ENCODE results near the gene RBBP5.
"Not testable (repeated sequence)": the region's sequence is repeated elsewhere in the genome, so short reads cannot be mapped to it uniquely, and the experiment has no call there.

Gene RBBP5

DNA sequence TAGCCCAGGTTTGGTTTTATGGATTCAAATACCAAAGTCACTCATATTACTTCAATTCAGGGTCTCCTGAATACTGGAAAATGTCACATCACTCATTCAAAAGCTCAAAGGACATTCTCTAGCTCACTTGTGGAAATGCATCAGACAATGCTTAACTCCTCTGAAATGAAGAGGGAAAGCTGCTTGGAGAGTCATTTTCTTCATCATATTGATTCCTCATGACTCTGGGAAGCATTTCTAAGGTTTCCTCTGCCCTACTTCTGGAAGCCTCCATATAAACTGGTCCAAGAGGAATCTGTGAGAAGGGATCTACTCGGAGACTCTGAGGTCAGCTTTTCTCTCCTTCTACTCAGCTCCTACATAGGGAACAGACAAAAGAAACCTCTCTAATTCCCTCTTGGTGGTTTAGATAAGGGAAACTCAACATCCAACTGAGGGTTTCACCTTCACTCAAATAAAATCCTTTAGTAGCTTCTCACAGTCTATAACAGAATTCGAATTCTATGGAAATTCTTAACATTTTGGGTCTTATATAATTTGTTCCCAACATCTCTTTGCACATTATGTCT lies 36.4 kb upstream of the RBBP5 start:
- H3K4me3 ChIP-seq (ENCODE audit: insufficient read depth in 1 of 2, low read depth in 1 of 2, low read length in 2 of 2): no peak overlapping the region
- H3K9ac ChIP-seq (ENCODE audit: low read length): no peak overlapping the region
- 100% methylated on average over 1 of the region's 2 CpGs for WGBS
- no peak overlapping the region for H4K8ac ChIP-seq (ENCODE audit: low read length)
- H3K14ac ChIP-seq (ENCODE audit: low read length in 2 of 2): no peak overlapping the region
- no peak for DNase-seq
- H2BK5ac ChIP-seq (ENCODE audit: low read depth, low read length, poor library complexity, severe bottlenecking): no peak overlapping the region
- no peak overlapping the region for H4K91ac ChIP-seq (ENCODE audit: low read length)
- no peak overlapping the region for H3K4ac ChIP-seq (ENCODE audit: low read depth in 1 of 2, low read length in 2 of 2)
- peaks cover 13% of the 10 kb centered on the region for H3K9me3 ChIP-seq (ENCODE audit: control insufficient read depth, low read length)
- H2BK15ac ChIP-seq (ENCODE audit: low read depth, poor library complexity, severe bottlenecking): no peak overlapping the region
- H2AFZ ChIP-seq (ENCODE audit: low read depth, low read length): no peak overlapping the region
- no peak overlapping the region for H2BK120ac ChIP-seq (ENCODE audit: low read depth, low read length)
- no peak overlapping the region for H2AK5ac ChIP-seq (ENCODE audit: low read length, severe bottlenecking)
- no peak overlapping the region for H3K27ac ChIP-seq (ENCODE audit: low read length, poor library complexity, severe bottlenecking)
- H2BK12ac ChIP-seq (ENCODE audit: low read length in 2 of 2): no peak overlapping the region
- H3K36me3 ChIP-seq (ENCODE audit: control insufficient read depth in 1 of 2, insufficient read depth in 2 of 2, low read depth in 1 of 2, low read length in 2 of 2): peaks cover 50 to 89% of the 10 kb centered on the region in 2 experiments
- no peaks in the 10 kb centered on the region for H3K4me1 ChIP-seq (ENCODE audit: control insufficient read depth, insufficient read depth, low read depth, low read length)
- no peaks in the 10 kb centered on the region for H3K27me3 ChIP-seq (ENCODE audit: control insufficient read depth in 1 of 2, insufficient read depth in 1 of 2, low read length in 2 of 2)
- H3K4me2 ChIP-seq (ENCODE audit: low read length, poor library complexity, severe bottlenecking): no peak overlapping the region
- H3K23ac ChIP-seq (ENCODE audit: low read length in 2 of 2): no peak overlapping the region
- no peak overlapping the region for H3K18ac ChIP-seq (ENCODE audit: low read depth in 1 of 2, low read length in 2 of 2)
- peaks cover 5% of the 10 kb centered on the region for H3K79me1 ChIP-seq (replicated peaks; ENCODE audit: low read length, poor library complexity, severe bottlenecking)

DNA sequence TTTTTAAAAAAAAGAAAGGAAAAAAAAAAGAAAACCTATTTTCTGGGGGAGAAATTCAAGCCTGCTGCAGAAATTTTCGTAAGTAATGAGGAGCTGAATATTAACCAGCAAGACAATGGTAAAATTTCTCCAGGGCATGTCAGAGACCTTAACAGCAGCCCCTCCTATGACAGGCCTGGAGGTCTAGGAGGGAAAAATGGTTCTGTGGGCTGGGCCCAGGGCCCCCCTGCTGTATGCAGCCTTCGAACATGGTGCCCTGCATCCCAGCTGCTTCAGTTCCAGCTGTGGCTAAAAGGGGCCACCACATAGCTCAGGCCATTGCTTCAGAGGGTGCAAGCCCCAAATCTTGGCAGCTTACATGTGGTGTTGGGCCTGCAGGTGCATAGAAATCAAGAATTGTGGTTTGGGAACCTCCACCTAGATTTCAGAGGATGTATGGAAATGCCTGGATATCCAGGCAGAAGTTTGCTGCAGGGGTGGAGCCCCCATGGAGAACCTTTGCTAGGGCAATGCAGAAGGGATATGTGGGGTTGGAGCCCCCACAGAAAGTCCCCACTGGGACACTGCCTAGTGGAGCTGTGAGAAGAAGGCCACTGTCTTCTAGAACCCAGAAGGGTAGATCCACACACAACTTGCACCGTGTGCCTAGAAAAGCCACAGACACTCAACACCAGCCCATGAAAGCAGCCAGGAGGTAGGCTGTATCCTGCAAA lies 34.0 kb upstream of the RBBP5 start:
- not testable (repeated sequence) for H3K79me1 ChIP-seq (replicated peaks; ENCODE audit: low read length, poor library complexity, severe bottlenecking); H3K18ac ChIP-seq (ENCODE audit: low read depth in 1 of 2, low read length in 2 of 2); H3K4me1 ChIP-seq (ENCODE audit: control insufficient read depth, insufficient read depth, low read depth, low read length); H3K27ac ChIP-seq (ENCODE audit: low read length, poor library complexity, severe bottlenecking); H3K27me3 ChIP-seq (ENCODE audit: control insufficient read depth in 1 of 2, insufficient read depth in 1 of 2, low read length in 2 of 2); H2BK15ac ChIP-seq (ENCODE audit: low read depth, poor library complexity, severe bottlenecking); H3K4me2 ChIP-seq (ENCODE audit: low read length, poor library complexity, severe bottlenecking); H4K8ac ChIP-seq (ENCODE audit: low read length); H3K4ac ChIP-seq (ENCODE audit: low read depth in 1 of 2, low read length in 2 of 2); H2BK120ac ChIP-seq (ENCODE audit: low read depth, low read length); H2AK5ac ChIP-seq (ENCODE audit: low read length, severe bottlenecking); H2AFZ ChIP-seq (ENCODE audit: low read depth, low read length); H3K14ac ChIP-seq (ENCODE audit: low read length in 2 of 2); H3K9ac ChIP-seq (ENCODE audit: low read length); H2BK12ac ChIP-seq (ENCODE audit: low read length in 2 of 2); H3K23ac ChIP-seq (ENCODE audit: low read length in 2 of 2); H3K4me3 ChIP-seq (ENCODE audit: insufficient read depth in 1 of 2, low read depth in 1 of 2, low read length in 2 of 2); H2BK5ac ChIP-seq (ENCODE audit: low read depth, low read length, poor library complexity, severe bottlenecking); H4K91ac ChIP-seq (ENCODE audit: low read length); DNase-seq
- H3K36me3 ChIP-seq (ENCODE audit: control insufficient read depth in 1 of 2, insufficient read depth in 2 of 2, low read depth in 1 of 2, low read length in 2 of 2): peaks cover 44 to 88% of the 10 kb centered on the region in 2 experiments
- WGBS: 94% methylated on average over 3 of the region's 3 CpGs
- H3K9me3 ChIP-seq (ENCODE audit: control insufficient read depth, low read length): peaks cover 13% of the 10 kb centered on the region

DNA sequence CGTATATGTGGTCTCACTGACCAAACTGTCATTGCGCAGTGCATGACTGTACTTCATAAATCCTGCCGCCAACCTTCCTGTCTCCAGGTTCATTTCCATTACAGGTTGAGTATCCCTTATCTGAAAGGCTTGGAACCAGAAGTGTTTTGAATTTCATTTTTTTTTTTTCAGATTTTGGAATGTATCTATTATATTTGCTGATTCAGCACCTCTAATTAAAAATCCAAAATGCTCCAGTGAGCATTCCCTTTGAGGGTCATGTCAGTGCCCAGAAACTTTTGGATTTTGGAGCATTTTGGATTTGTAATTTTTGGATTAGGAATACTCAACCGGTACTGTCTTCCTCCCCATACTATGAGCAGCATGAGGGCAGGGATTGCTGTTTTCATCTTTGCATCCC lies 30.7 kb upstream of the RBBP5 start:
- Histone ChIP-seq H2BK12ac (ENCODE audit: low read length in 2 of 2) (no peak overlapping the region), H3K9ac (ENCODE audit: low read length) (no peak overlapping the region), H4K91ac (ENCODE audit: low read length) (no peak overlapping the region), H3K36me3 (ENCODE audit: control insufficient read depth in 1 of 2, insufficient read depth in 2 of 2, low read depth in 1 of 2, low read length in 2 of 2) (peaks cover 34 to 86% of the 10 kb centered on the region in 2 experiments), H3K14ac (ENCODE audit: low read length in 2 of 2) (no peak overlapping the region), H3K9me3 (ENCODE audit: control insufficient read depth, low read length) (peaks cover 13% of the 10 kb centered on the region), H2AFZ (ENCODE audit: low read depth, low read length) (no peak overlapping the region), H2BK120ac (ENCODE audit: low read depth, low read length) (no peak overlapping the region), H3K27ac (ENCODE audit: low read length, poor library complexity, severe bottlenecking) (no peak overlapping the region), H3K79me1 (replicated peaks; ENCODE audit: low read length, poor library complexity, severe bottlenecking) (no peaks in the 10 kb centered on the region), H4K8ac (ENCODE audit: low read length) (no peak overlapping the region), H2BK15ac (ENCODE audit: low read depth, poor library complexity, severe bottlenecking) (no peak overlapping the region), H3K4me2 (ENCODE audit: low read length, poor library complexity, severe bottlenecking) (no peak overlapping the region), H3K18ac (ENCODE audit: low read depth in 1 of 2, low read length in 2 of 2) (no peak overlapping the region), H2AK5ac (ENCODE audit: low read length, severe bottlenecking) (no peak overlapping the region), H3K27me3 (ENCODE audit: control insufficient read depth in 1 of 2, insufficient read depth in 1 of 2, low read length in 2 of 2) (no peaks in the 10 kb centered on the region), H3K4ac (ENCODE audit: low read depth in 1 of 2, low read length in 2 of 2) (no peak overlapping the region), H3K23ac (ENCODE audit: low read length in 2 of 2) (no peak overlapping the region), H3K4me3 (ENCODE audit: insufficient read depth in 1 of 2, low read depth in 1 of 2, low read length in 2 of 2) (no peak overlapping the region), H2BK5ac (ENCODE audit: low read depth, low read length, poor library complexity, severe bottlenecking) (no peak overlapping the region), H3K4me1 (ENCODE audit: control insufficient read depth, insufficient read depth, low read depth, low read length) (peaks cover 2% of the 10 kb centered on the region)
- WGBS: 100% methylated on average over 3 of the region's 4 CpGs
- no peak for DNase-seq

DNA sequence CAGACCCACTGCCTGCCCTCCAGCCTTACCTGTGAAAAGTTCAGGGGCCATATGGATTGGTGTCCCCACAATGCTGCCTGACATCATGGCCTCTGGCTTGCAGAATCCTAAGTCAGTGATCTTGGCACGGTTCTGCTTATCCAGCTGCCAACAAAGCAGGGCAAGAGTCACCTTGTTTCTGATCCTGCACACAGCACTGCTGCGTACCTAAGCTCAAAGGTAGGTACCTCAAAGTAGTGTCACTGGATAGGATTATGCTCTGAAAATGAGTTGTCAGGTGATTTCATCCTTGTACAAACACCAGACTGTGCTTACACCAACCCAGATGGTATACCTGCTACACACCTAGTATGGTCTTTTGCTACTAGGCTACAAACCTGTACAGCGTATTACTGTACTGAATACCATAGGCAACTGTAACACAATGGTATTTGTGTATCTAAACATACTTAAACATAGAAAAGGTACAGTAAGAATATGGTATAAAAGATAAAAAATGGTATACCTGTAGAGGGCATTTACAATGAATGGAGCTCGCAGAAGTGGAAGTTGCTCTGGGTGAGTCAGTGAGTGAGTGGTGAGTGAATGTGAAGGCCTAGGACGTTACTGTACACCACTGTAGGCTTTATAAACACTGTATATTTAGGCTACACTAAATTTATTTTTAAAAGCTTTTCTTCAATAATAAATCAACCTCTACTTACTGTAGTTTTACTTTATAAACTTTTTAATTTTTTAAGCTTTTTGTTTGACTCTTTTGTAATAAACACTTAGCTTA lies 29.1 kb upstream of the RBBP5 start:
- no peak overlapping the region for H3K4me2 ChIP-seq (ENCODE audit: low read length, poor library complexity, severe bottlenecking)
- H3K4me1 ChIP-seq (ENCODE audit: control insufficient read depth, insufficient read depth, low read depth, low read length): peaks cover 6% of the 10 kb centered on the region
- no peak overlapping the region for H2AK5ac ChIP-seq (ENCODE audit: low read length, severe bottlenecking)
- H3K9ac ChIP-seq (ENCODE audit: low read length): no peak overlapping the region
- no peak for DNase-seq
- H3K9me3 ChIP-seq (ENCODE audit: control insufficient read depth, low read length): peaks cover 3% of the 10 kb centered on the region
- H3K4ac ChIP-seq (ENCODE audit: low read depth in 1 of 2, low read length in 2 of 2): no peak overlapping the region
- no peak overlapping the region for H2AFZ ChIP-seq (ENCODE audit: low read depth, low read length)
- 100% methylated on average over 3 of the region's 5 CpGs for WGBS
- H3K79me1 ChIP-seq (replicated peaks; ENCODE audit: low read length, poor library complexity, severe bottlenecking): no peaks in the 10 kb centered on the region
- no peak overlapping the region for H4K91ac ChIP-seq (ENCODE audit: low read length)
- H3K23ac ChIP-seq (ENCODE audit: low read length in 2 of 2): no peak overlapping the region
- no peak overlapping the region for H2BK5ac ChIP-seq (ENCODE audit: low read depth, low read length, poor library complexity, severe bottlenecking)
- H2BK12ac ChIP-seq (ENCODE audit: low read length in 2 of 2): no peak overlapping the region
- no peak overlapping the region for H3K14ac ChIP-seq (ENCODE audit: low read length in 2 of 2)
- H2BK120ac ChIP-seq (ENCODE audit: low read depth, low read length): no peak overlapping the region
- H2BK15ac ChIP-seq (ENCODE audit: low read depth, poor library complexity, severe bottlenecking): no peak overlapping the region
- no peak overlapping the region for H4K8ac ChIP-seq (ENCODE audit: low read length)
- H3K36me3 ChIP-seq (ENCODE audit: control insufficient read depth in 1 of 2, insufficient read depth in 2 of 2, low read depth in 1 of 2, low read length in 2 of 2): peaks cover 21 to 80% of the 10 kb centered on the region in 2 experiments
- no peaks in the 10 kb centered on the region for H3K27me3 ChIP-seq (ENCODE audit: control insufficient read depth in 1 of 2, insufficient read depth in 1 of 2, low read length in 2 of 2)
- H3K4me3 ChIP-seq (ENCODE audit: insufficient read depth in 1 of 2, low read depth in 1 of 2, low read length in 2 of 2): no peak overlapping the region
- no peak overlapping the region for H3K18ac ChIP-seq (ENCODE audit: low read depth in 1 of 2, low read length in 2 of 2)
- no peak overlapping the region for H3K27ac ChIP-seq (ENCODE audit: low read length, poor library complexity, severe bottlenecking)
